NCI-H187 treated with DMSO at 0.1 percent for 48 hours (cell line): ENCODE measurements around the gene AGTRAP.

Experiments
- DNase-seq: peaks from one replicate; lab custom pipeline; 2025; lab: John Stamatoyannopoulos, UW

The AGTRAP gene

GRCh38 chr1:11735854-11736745 is at the start of gene AGTRAP:
Gene AGTRAP, plus strand, starts transcription at chr1:11736136. Its CDS starts 73 bp downstream, at chr1:11736209.
- peak; percentile 56 for DNase-seq

- no peak for DNase-seq
Measured at GRCh38 chr1:11688506-11688905, 47.4 kb upstream of the AGTRAP start.

- DNase-seq, result no peak
Measured at GRCh38 chr1:11690397-11691301, 45.3 kb upstream of the AGTRAP start.

- DNase-seq, result no peak
Measured at GRCh38 chr1:11691302-11691914, 44.5 kb upstream of the AGTRAP start, which contains the start of gene DRAXIN. Gene DRAXIN, plus strand, starts transcription at chr1:11691710. Its CDS starts 14,549 bp downstream, at chr1:11706259.

GRCh38 chr1:11691928-11692711 is 43.8 kb upstream of the AGTRAP start:
- DNase-seq, result no peak

- no peak for DNase-seq
Measured at GRCh38 chr1:11693024-11693590, 42.8 kb upstream of the AGTRAP start.

- DNase-seq, result no peak
Measured at GRCh38 chr1:11693917-11694316, 42.0 kb upstream of the AGTRAP start.

- no peak for DNase-seq
Measured at GRCh38 chr1:11695861-11696260, 40.1 kb upstream of the AGTRAP start.

GRCh38 chr1:11697188-11697892 is 38.6 kb upstream of the AGTRAP start:
- DNase-seq, result no peak

- DNase-seq, result no peak
Measured at GRCh38 chr1:11697893-11698210, 38.1 kb upstream of the AGTRAP start.

GRCh38 chr1:11700601-11701467 is 35.1 kb upstream of the AGTRAP start:
- DNase-seq, result no peak

- no peak for DNase-seq
Measured at GRCh38 chr1:11701551-11701961, 34.4 kb upstream of the AGTRAP start.

GRCh38 chr1:11701981-11702803 is 33.7 kb upstream of the AGTRAP start:
- DNase-seq, result no peak

GRCh38 chr1:11703357-11704193 is 32.4 kb upstream of the AGTRAP start:
- DNase-seq, result no peak

- no peak for DNase-seq
Measured at GRCh38 chr1:11704194-11704529, 31.8 kb upstream of the AGTRAP start.

- DNase-seq, result no peak
Measured at GRCh38 chr1:11704691-11705475, 31.1 kb upstream of the AGTRAP start.

- no peak for DNase-seq
Measured at GRCh38 chr1:11705596-11705995, 30.3 kb upstream of the AGTRAP start.
